AG09309 (cell line): ENCODE measurements around the gene CTPS2.

ENCODE experiments used
- DNase-seq: peaks from one replicate; pipeline ENCODE4 v3.0.0-alpha.2; 2010; ENCODE audit warnings: low read depth
- H3K4me3 ChIP-seq: 2 replicates; pipeline ENCODE4 v1.5.1; 2011; ENCODE audit warnings: mild to moderate bottlenecking, low read depth, low read length, moderate library complexity; ENCODE audit not compliant: control insufficient read depth
- CTCF ChIP-seq: IDR thresholded peaks from 2 replicates; pipeline ENCODE4 v1.5.1; 2011; ENCODE audit warnings: mild to moderate bottlenecking, low read depth, low read length, inconsistent platforms; ENCODE audit not compliant: insufficient read depth, control insufficient read depth; ENCODE audit errors: missing control alignments

The CTPS2 gene

GRCh38 chrX:16552546-16552945, 159.9 kb downstream of the CTPS2 start:
- DNase-seq: no peak
- TF ChIP-seq CTCF: no peak

DNA sequence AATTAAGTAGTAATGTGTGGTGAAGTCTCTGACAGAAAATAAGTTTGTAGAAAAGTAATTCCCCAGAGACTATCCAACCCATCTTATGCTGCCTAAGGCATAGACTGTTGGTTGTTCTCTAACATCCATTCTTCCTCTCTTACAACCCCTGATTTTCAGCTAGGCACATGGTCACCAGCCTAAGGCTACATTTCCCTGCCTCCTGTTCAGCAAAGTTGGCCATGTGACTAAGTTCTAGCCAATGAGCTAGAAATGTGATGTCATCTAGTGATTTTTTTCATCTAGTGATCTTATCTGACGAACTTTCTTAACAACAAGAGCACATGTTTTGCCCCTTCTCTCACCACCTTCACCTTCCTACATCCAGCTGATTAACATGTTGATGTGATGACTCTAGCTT, 164.8 kb downstream of the CTPS2 start:
- no peak for DNase-seq
- TF ChIP-seq CTCF: no peak
- H3K4me3 ChIP-seq: no peak overlapping the region

More at GRCh38 chrX:16552546-16552945, 159.9 kb downstream of the CTPS2 start:
- H3K4me3 ChIP-seq: no peak overlapping the region

GRCh38 chrX:16544969-16545368, 167.5 kb downstream of the CTPS2 start:
- no peak for DNase-seq
- TF ChIP-seq CTCF: no peak

More at GRCh38 chrX:16544969-16545368, 167.5 kb downstream of the CTPS2 start:
- no peak overlapping the region for H3K4me3 ChIP-seq
